ENCODE measurements around the gene CHST6.

- TF ChIP-seq, protein P1, sequence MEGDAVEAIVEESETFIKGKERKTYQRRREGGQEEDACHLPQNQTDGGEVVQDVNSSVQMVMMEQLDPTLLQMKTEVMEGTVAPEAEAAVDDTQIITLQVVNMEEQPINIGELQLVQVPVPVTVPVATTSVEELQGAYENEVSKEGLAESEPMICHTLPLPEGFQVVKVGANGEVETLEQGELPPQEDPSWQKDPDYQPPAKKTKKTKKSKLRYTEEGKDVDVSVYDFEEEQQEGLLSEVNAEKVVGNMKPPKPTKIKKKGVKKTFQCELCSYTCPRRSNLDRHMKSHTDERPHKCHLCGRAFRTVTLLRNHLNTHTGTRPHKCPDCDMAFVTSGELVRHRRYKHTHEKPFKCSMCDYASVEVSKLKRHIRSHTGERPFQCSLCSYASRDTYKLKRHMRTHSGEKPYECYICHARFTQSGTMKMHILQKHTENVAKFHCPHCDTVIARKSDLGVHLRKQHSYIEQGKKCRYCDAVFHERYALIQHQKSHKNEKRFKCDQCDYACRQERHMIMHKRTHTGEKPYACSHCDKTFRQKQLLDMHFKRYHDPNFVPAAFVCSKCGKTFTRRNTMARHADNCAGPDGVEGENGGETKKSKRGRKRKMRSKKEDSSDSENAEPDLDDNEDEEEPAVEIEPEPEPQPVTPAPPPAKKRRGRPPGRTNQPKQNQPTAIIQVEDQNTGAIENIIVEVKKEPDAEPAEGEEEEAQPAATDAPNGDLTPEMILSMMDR (IDR thresholded peaks at IDR 0.05; ENCODE audit: insufficient read depth, low read length), result no peak
- TF ChIP-seq POLR2AphosphoS5 (IDR thresholded peaks at IDR 0.05; ENCODE audit: low read depth), result no peak
- no peak for TF ChIP-seq GABPA (IDR thresholded peaks at IDR 0.05; ENCODE audit: low read depth)
Observed at GRCh38 chr16:75458029-75458428, 37.2 kb downstream of the CHST6 start.

All from HL-60 (cell line).